Ovary (tissue), 3 donors: Measurements from ENCODE around the gene HMGCS2.

Experiments used
- CTCF ChIP-seq, 3 donors: fragments of 450-650 bp in 2 of 3; fragments of 200-600 bp in 1 of 3; IDR thresholded peaks; one replicate each; pipeline versions ENCODE4 v1.5.1 to v1.8.0; 2016 to 2022; ENCODE audit warnings: antibody characterized with exemption in 3 of 3, mild to moderate bottlenecking in 1 of 3
- EP300 ChIP-seq: sonication (generic); formaldehyde crosslinking; IDR thresholded peaks from one replicate; pipeline ENCODE4 v1.6.1; 2017; ENCODE audit warnings: antibody characterized with exemption
- POLR2A ChIP-seq: fragments of 450-650 bp; IDR thresholded peaks from one replicate; pipeline ENCODE4 v1.6.1; 2017; ENCODE audit warnings: antibody characterized with exemption, mild to moderate bottlenecking, moderate library complexity
- donor health status: DM: no; HTN: no; CAD: no.

DNA sequence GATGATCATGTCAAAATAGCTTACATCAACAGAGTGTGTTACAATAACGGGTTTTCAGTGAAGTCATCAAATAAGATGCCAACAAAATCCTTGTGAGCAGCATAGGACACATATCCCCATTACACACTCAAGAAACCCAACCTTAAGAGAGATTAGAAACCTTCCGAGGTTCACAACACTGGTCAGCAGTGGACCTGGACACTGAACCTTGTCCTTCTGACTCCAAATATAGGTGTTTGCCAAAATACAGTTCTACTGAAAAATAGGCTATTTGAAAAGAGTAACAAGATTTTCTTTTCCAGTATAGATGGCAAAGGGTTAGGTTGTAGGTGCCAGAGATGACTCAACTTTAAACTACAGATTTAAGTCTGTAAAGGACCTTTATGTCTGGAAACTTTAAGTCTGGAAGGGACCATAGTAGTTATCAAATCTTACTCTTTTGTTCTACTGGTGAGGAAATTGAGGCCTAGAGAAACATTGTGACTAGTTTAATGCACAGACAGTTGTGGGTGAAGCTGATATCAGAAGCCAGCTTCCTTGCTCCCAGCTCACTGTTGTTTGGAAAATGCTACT, 43.4 kb upstream of the HMGCS2 start:
- TF ChIP-seq POLR2A = no peak
- TF ChIP-seq CTCF (IDR thresholded peaks at IDR 0.05) = no peak
- no peak for TF ChIP-seq EP300
